ENCODE data around the gene CIB4.

CIB4 gene

DNA sequence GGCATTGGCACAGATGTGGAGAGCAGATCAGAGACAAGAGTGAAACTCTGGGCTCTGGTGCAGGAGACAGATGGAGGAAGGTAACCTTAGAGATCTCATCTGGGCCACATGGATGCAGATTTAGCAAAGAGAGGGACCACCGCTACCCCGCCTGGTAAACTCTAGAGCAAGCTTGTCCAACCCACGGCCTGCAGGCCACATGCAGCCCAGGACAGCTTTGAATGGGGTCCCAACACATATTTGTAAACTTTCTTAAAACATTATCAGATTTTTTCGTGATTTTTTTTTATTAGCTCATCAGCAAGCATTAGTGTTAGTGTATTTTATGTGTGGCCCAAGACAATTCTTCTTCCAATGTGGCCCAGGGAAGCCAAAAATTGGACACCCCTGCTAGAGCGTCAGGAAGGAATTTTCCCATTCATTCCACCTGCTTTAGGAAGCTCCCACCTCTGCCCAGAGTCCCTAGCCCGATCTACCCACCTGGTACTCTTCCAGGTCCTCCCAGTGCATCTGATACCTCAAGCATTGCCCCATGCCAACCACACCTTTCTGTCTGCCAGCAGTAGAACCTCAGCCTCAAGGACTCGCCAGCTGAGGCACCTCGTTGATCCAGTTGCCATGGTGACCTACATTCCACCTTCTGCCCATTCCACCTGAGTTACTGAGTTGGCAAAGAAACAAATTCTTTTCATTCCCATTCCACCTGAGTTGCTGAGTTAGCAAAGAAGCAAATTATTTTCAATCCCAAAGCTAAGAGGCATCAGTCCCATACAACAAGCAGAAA, at the start of gene CIB4:
Gene CIB4 (minus strand): TSS at position 586 of the 784 bp plus-strand sequence. CDS start 52 bp downstream, at position 534.
- DNase-seq: no peak

DNA sequence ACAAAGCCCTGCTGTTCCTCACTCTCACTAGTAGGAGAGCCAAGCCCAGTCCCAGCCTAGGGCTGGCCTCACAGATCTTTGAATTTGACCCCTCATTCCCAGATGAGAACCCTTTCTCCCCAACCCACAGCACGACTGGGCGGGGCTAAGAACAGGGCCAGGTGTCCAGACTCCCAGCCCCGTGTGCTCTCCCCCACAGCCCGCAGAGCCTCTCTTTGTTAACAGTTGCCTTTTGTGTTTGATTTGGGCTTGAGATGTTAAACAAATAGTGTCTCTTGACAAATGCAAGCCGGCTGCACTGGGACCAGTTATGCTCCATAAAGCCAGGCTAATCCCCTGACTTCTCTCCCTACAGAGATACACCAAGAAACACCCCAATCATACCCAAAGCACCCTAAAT, 46.6 kb upstream of the CIB4 start:
- DNase-seq: peak; percentile 99

DNA sequence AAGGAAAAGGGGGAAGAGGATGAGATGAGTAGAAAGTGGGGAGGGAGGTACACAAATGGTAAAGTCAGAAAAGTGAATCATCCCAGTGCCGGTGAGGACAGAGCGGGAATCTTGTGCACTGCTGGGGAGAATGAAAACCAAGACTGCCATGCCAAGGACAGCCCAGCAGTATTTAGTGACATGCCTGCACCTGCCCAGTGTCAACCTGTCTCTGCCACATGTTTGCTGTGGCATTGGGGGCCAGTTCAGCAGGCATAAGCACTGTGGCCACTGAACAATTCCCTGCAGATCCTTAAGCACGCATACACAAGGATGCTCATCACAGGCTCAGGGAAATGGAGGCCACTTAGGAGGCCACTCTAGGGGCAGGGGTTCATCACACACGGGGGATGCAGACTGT, 46.2 kb upstream of the CIB4 start:
- peak; percentile 88 for DNase-seq

DNA sequence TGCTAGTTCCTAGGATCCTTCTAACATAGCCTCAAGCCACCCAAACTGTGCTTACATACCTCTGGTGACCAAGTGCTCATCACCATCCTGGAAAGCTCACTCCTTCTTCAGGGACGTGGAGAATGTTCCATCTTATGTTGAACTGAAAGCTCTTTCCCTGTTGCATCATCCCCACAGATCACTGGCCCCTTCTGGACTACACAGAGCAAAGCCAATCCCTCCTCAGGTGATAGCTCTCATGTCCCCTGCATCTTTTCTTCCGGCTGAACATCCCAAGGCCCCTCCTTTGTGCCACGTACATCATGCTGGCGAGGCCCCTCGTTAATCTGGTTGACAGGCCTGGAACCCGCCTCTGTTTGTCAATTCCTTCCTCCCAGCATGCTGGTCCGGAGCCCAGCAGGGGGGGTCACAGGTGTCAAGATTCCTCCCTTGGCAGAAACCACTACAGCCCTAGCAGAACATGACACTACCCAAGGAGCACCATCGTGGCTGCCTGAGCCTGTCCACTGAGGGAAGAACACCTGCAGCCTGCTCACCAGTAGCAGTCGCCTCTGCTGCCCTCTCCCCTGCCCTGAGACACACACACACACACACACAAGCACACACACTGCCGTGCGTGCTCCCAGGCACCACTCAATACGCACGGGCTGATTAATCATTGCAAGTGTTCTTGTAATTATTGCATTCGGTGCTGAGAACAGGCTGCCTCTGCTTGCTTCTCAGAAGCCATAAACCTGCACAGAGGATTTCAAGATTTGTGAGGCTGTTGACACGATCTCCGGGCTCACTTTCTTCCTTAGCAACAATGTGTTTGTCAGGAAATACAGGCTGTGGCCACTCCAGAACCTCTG, 45.0 kb upstream of the CIB4 start:
- peak; percentile 90 for DNase-seq

DNA sequence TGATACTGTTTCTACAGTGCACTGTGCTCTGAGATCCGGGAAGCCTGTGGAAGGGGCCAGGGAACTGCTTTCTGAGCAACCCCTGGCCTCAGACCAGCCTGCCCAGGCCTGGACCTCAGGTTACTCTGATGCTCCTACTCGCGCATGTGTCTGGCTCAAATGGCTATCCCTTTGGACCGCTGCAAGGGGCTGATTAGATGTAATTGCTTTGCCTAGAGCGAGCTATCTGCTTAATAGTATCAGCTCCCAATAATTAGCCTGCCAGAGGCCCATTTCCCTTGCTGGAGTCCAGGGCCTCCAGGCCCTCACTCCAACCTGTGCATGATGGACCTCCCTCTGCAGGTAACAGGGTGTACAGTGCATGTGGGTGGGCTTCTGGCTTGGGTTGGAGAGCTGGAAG, 44.2 kb upstream of the CIB4 start:
- DNase-seq: peak; percentile 88

DNA sequence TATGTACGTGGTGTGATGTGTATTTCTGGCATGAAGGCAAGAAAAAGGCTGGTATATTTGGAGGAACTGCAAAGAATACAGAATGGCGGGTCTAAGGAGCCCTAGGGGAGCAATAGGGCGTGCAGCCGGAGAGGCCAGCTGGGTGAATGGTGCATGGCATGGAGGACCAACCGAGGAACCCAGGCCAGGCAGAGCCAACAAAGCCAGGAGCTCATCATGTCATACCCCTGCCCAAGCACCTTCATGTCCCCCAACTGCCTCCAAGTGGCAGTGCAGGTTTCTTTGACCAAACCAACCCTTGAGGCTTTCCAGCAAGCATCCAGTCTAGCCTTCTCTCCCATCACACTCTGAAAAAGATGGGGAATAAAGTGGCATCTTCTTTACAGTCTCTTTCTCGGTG, 42.4 kb upstream of the CIB4 start:
- DNase-seq: no peak

DNA sequence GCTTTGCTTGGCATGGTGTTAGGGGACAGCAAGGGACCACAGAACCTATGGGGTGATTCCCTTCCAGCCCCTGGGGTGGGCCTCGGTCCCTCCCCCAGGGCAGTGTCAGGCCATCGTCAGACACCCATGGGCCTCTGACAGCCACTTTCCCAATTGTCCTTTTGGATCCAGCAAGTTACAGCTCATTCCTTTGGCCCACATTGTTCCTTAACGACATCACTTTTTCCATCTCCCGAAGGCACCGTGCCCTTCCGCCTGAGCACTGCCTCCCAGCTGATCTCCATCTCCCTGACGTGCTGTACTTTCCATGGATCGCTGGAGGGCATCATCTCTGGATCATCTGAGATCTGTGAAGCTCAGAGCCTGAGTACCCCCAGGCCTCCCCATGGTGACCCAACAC, 41.0 kb upstream of the CIB4 start:
- DNase-seq: no peak

DNA sequence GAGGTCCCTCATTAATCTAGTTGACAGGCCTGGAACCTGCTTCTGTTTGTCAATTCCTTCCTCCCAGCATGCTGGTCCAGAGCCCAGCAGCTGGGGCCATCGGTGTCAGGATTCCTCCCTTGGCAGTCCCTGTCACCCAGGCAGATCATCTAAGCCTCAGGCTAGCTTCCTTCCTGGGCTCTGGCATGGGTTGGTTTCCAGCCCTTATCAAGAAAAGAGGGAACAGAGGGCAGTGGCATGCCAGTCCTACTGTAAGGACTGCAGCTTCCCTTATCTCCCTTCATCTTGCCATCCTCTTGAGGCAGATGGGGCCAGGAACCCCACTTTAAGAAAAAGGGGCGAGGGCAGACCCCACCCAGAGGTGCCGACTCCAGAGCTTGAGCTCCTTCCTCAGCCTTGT, 40.5 kb upstream of the CIB4 start:
- no peak for DNase-seq

DNA sequence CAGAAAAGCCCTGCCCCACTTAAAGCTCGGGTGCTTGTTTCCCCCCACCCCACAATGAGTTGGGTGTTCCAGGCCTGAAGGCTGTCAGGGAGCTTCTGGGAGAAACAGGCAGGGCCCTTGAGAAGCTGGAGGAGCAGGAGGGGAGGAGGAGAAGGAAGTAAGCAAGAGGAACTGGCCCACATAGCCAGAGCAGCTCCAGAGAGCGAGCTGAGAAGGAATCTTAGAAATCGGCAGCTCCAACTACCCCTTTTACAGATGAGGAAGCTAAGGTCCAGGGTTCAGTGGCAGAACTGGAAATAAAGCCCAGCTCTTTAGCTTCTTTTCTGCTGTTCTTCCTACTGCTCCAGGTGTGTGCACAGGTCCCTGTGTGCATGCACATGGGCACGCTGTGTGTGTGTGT, 38.7 kb upstream of the CIB4 start:
- no peak for DNase-seq

DNA sequence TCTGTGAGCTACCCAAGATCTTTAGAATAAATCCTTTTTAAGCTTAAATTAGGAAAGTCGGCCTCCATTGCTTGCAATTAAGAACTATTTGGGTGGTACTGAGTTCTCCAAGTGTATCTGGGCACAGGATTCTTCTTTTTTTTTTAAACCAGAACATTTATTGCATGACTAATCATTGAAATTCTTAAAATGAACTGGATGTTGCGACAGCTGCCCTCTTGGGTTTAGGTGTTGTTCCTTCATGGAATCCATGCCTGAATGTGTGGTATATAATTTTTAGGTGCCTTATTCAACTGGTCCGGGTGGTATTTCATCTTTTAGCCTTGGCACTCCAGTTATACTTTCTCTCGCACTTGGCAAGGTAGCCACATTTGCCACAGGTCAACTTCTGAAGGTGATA, 36.9 kb upstream of the CIB4 start:
- DNase-seq: no peak

DNA sequence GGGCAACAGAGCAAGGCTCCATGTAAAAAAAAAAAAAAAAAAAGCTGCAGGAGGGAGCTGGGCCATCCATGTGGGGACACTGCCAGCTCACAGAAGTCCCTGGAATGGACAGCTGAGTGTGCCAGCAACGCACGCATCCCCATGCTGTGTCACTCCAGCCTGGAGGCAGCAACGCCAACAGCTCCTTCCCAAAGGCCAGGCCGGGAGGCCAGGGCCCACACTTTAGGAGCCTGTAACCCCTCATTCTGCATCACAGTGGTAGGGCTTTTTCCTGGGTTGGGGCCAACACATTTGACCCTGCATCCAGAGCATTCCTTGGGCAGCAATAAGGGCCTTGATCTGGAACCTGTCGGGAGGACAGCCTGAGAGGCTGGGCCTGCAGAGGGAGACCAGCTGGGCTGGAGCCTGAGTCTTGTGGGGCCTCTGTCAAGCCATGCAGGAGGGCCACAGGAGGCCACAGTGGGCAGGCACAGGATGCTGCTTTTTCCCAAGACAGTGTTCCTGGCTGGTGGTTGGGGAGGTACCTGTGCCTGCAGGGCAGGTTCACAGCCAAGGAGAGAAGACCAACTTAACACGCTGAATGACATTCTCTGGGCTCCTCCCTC, 34.6 kb upstream of the CIB4 start:
- no peak for DNase-seq

DNA sequence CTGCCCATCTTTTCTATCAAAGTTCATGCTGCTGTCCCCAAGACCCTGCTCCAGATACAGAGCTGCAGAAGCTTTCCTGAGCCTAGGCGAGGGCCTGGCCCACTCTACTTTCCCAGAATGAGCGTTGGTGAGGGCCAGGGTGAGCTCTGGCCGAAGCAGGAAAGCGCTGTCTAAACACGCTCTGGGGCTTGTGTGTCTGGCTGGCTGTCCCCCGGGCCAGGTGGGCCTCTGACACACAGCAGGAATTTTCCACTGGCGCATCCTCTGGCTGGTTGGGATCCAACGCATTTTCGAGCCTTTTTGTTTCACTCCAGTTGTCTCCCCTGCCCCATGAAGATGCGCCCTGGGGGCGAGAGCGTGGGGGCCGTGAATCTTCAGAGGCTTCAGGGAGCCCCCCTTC, 33.6 kb upstream of the CIB4 start:
- DNase-seq: no peak

DNA sequence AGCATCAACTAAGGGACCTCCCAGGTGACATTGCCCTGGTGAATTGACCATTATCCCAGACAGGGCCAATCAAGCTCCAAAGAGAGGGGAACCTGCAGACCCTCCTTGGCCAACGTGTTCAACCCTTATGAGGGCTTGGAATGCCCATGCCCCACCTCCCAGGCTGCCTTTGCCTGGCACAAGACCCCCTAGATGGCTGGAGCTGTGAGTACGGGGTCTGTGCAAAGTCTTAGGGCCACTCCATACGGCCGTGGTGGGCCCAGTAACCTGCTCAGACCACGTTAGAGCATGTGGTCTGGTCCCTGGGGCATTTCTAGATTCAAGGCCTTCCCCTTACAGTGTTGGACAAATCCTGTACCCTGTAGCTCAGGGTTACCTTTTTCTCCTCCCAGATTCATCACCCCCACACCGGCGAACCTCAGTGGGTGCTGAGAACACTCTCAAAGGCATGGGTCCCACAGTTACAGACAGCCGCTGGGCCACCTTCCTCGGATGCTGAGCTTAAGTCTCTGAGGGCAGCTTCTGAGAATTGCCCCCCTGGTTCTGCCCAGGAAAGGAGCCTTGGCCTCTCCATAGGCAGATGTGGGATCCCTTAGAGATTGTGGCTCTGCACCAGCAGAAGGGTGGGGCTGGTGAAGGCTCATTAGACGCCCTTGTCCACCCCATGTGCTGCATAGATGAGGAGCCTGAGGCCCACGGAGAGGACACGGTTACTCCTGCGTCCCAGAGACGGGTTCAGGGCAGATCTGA, 33.0 kb upstream of the CIB4 start:
- no peak for DNase-seq

DNA sequence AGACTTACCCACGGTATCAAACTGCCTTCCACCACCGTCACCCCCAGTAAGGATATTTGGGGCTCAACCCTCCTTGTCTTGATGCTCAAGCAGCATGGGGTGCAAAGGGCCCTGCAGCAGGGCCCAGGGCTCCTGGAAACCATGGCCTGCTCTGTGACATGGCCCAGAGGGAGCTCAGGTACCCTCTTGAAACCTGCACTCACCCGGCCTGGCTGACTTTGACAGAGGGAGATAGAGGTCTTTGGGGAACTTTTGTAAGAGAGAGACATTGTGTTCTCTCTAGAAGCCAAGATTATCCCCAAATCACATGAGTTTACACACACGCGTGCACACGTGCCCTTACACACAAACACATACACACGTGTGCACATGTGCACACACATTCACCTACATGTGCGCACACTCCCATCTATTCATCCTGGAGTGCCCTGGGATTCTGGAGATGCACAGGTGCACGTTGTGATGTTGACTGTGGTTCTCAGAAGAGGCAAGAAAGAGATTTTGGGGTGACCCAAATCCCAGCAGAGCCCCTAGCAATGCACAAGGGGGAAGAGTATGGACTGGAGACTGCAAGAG, 31.7 kb upstream of the CIB4 start:
- DNase-seq: no peak

DNA sequence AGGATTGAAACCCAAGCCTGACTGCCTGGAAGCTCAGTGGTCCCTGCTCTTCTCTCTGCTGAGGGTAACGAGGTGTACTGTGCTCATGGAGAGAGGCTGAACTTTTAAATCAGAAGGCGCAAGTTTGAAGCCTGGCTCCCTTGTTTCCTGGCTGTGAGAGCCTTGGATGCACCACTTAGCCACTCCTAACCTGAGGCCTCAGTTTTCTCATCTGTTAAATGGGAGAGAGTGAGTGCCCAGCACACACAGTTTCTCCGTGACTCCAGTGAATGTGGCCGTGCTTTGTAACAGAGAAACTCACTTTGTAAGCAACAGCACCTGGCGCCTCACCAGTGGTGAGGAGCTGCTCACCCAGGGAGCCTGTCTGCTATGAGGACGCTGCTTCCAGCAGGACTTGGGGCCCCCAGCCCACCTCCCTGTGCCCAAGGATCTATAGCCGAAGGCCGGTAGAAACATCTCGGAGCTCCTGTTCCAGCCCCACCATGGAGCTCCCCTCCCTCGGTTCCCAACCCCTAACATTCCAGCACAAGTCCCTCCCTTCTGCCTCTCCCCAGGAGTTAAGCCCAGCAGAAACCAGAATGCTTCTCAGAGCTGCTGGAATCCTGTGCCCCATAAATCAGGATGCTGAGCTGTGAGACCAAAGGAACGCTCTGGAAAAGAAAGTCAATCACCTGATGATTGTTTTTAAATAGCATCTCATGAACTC, 31.1 kb upstream of the CIB4 start:
- no peak for DNase-seq

DNA sequence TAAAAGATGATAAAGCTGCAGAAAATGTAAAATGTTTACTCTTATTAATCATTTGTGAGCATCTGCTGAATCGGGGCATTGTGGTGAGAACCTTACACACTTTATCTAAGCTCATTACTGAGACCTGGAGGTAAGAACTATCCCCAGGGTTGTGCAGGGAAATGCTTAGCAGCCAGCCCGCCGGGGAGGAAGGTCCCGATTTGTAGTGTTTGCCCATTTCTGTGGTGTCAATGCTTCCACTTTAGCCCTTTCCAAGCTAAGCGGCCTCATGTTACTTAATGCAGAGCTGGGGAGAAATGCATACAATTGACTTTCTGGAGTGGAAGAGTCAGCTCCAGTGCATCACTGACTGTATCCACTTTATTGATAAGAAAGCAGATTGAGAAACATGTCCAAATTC, 30.5 kb upstream of the CIB4 start:
- DNase-seq: no peak

DNA sequence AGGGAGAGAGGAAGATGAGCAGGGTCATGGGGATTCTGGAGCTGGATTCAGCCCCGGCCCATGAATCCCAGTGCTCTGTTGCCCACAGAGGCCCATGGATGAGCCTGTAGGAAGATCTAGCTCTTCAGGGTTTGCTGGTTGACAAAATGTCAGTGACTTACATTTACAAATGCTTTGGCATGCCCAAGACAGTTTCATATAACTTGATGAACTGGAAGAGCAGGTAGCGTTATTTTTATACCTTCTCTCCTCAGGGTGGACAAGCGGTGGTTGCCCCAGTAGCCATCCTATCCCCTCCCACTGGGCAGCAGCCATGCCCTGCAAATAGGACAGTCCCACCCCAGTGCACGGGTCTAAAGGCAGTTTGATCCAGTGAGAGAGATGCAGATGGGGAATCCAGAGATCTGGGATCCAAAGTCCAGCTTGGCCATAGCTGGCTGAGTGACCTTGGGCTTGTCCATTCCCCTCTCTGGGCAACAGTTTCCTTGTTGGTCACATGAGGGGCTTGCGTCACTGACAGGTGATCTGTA, 29.8 kb upstream of the CIB4 start:
- DNase-seq: no peak

DNA sequence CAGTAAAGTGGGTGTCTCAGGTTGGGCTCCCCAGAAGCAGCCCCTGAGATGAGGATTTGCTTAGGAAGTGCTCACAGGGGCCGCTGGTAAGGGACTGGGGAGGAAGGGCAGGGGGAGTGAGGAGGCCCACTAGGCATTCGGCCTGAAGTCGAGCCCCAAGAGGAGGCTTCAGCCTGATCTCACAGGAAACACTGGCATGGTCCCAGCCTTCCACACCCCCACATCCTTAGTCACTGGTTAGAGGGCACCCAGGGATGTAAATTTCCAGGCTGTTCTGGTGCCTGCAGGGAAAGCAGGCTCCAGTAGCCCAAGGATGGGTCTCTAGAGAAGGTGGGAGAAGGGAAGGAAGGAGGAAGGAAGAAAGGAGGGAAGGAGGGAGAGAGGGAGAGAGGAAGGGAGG, 29.0 kb upstream of the CIB4 start:
- no peak for DNase-seq

DNA sequence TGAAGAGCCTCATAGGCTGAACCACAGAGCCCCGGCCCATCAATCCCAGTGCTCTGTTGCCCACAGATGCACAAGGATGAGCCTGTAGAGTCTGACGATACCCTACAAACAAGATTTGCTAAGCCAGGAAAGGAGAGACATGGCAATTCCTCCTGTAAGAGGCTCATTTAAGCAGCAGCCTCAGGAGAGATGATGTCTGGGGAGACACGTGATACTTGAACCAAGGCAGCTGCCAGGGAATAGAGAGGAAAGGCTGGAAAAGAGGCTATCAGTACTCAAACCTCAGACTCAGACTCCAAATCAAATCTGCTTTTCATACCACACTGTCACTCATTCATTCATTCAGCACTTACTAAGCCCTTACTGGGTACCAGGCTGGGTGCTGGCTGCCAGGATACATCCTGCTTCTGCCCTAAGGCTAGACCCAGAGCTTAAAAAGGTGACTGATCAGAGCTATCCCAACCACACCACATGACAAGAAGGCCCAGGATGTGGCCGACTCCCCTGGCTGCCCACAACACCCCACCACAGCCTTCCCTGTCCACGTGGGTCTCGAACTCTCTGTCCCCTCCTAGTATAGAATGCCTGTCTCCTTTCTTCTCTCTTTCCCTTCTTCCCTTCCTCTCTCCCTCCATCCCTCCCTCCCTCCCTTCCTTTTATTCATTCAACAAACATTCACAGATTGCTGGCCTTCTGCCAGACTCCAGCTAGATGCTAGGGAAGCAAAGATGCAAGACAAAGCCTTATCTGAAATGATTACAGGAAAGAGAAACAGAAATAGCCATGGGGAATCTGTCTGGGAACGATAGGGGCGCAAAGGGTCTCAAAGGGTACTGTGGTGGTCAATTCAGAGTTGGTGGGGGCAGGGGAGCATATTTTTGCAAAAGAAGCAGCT, 27.9 kb upstream of the CIB4 start:
- DNase-seq: peak; percentile 58

DNA sequence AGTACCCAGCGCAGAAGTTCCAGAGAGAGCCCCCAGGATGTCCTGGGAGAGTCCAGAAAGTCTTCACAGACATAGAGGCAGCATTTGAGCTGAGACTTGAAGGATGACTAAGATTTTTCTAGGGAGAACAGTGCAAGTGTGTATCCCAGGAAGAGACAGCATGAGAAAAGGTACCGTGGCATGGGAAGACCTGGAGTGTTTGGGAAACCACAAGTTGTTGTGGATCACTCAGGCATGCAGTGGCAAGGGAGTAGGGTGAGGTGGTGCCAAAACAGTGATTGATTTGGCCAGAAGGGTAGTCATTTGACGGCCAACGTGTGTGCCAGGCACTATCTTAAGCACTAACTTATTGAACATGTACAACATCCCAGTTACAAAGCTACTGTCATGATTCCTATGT, 26.9 kb upstream of the CIB4 start:
- DNase-seq: no peak

DNA sequence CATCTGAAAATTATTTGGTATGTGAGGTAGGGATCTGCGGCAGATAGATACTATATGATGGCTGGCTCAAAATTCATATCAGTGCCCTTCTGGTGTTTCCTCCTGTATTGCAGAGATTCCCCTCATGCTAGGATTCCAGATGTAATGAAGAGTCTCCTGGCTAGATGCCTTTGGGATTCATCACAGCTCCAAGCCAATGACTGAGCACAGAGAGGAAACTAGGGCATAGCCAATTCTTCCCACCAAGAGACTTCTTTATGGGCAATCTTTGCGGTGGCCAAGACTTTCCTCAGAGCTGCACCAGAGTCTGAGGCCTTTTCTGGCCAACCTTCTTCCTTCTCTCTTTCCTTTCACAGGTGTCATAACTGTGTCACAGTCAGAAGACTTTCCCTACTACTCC, 25.5 kb upstream of the CIB4 start:
- DNase-seq: no peak
